Omental fat pad (tissue), 4 donors: ENCODE measurements around the gene BHLHE40. TPM values are rescaled to one million over a fixed set of nuclear protein-coding genes. Genes with fewer than 3 reads are reported as not detected.
A peak's percentile ranks its signal among the peaks of the same experiment; 100 is the strongest.

Source experiments
- ATAC-seq: fragments of 150-250 bp; one replicate; pipeline ENCODE4 v1.9.1; 2016; ENCODE audit warnings: mild to moderate bottlenecking, moderate library complexity; ENCODE audit not compliant: low FRiP score
- DNase-seq: peaks from one replicate; pipeline ENCODE4 v3.0.0-alpha.2; 2019; ENCODE audit warnings: low spot score
- total RNA-seq, 4 donors: library from RNA; depleted of rRNA; stranded (reverse); fragments of >200 nt; gene quantifications; one replicate each; pipeline ENCODE4 v1.1.0, GENCODE V29; 2016
- TF ChIP-seq, protein P1 (sequence below), 3 donors: fragments of 450-650 bp; IDR thresholded peaks; one replicate each; pipeline ENCODE4 v1.5.1; 2016 to 2017; ENCODE audit warnings: antibody characterized with exemption in 3 of 3, mild to moderate bottlenecking in 3 of 3, moderate library complexity in 2 of 3

The BHLHE40 gene
- 100 to 1,000 TPM in 1 of 4 donors, 10 to 100 TPM in 3; 16.3 to 101 (median 59.1) TPM for total RNA-seq

DNA sequence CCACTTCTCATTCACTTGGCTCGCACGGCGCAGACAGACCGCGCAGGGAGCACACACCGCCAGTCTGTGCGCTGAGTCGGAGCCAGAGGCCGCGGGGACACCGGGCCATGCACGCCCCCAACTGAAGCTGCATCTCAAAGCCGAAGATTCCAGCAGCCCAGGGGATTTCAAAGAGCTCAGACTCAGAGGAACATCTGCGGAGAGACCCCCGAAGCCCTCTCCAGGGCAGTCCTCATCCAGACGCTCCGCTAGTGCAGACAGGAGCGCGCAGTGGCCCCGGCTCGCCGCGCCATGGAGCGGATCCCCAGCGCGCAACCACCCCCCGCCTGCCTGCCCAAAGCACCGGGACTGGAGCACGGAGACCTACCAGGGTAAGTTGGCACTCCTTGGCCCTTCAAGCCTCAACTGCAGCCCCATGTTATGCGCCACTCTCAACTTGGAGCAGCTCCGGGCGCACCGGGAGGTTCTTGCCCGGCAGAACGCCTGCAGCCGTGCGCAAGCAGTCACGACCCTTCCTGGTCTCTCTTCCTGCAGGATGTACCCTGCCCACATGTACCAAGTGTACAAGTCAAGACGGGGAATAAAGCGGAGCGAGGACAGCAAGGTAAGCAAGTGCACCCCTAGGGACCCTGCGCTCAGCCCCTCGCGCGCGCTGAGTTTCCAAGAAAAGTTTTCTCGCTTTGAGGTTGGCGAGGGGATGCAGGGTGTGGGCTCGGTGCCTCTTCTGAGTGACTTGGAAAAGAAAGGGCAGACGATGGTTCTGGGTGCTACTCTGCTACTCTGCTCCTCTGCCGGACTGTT, at the start of gene BHLHE40:
Gene BHLHE40, plus strand, starts transcription at position 10 of the 801 bp plus-strand sequence. Its CDS starts 282 bp downstream, at position 292.
- DNase-seq (no peak), ATAC-seq (peak; percentile 16)
- TF ChIP-seq, protein P1, sequence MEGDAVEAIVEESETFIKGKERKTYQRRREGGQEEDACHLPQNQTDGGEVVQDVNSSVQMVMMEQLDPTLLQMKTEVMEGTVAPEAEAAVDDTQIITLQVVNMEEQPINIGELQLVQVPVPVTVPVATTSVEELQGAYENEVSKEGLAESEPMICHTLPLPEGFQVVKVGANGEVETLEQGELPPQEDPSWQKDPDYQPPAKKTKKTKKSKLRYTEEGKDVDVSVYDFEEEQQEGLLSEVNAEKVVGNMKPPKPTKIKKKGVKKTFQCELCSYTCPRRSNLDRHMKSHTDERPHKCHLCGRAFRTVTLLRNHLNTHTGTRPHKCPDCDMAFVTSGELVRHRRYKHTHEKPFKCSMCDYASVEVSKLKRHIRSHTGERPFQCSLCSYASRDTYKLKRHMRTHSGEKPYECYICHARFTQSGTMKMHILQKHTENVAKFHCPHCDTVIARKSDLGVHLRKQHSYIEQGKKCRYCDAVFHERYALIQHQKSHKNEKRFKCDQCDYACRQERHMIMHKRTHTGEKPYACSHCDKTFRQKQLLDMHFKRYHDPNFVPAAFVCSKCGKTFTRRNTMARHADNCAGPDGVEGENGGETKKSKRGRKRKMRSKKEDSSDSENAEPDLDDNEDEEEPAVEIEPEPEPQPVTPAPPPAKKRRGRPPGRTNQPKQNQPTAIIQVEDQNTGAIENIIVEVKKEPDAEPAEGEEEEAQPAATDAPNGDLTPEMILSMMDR (IDR thresholded peaks at IDR 0.05) = no peak

DNA sequence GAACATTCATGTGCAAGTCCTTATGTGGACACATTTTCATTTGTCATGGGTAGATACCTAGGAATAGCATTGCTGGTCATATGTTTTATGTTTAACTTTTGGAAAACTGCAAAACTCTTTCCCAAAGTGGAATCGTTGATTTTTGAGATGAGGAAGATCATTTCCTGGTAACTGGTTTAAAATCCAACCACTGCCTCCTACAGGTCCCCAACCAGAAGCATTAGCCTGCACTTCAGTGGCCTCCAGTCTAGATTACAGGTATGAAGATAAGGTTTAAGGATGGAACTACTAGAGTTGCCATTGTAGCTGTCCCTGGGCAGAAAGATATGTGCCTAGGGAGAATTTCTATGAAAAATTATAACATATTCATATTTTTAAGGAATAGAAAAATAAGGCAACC, 48.7 kb upstream of the BHLHE40 start:
- TF ChIP-seq, protein P1 (IDR thresholded peaks at IDR 0.05) = no peak
- DNase-seq (no peak), ATAC-seq (no peak)

DNA sequence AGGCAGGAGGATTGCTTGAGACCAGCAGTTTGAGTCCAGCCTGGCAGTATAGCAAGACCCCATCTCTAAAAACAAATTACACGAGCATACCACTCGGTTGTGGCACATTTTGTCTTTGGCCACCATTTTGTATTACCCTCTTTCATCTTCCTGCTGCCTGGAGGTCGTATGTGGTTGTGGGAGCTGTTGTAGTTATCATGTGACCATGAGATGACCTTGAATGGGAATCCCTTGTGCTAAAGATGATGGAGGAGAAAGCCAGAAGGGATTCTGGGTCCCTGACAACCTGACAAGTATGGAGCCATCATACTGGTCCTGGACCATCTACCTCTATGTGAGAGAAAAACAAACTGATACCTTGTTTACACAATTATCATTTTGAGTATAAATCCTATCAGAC, 45.2 kb upstream of the BHLHE40 start:
- no peak for ATAC-seq
- no peak for DNase-seq
- TF ChIP-seq, protein P1 (IDR thresholded peaks at IDR 0.05) = no peak

DNA sequence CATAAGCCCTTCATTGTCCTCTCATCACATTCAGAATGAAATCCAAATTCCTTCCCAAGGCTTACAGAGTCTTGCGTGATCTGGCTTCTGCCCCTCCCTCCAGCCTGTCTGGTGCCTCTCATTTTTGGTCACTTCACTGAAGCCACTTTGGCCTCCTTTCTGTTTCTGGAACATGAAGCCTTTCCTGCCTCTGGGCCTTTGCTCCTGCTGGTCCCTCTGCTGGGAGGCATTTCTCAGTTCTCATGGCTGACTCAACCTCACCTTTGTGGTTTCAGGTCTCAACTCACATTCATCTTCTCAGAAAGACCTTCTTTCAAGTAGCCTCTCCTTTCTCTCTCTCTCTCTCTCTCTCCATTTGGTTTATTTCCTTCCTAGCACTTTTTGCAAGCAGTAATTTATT, 43.9 kb upstream of the BHLHE40 start:
- TF ChIP-seq, protein P1 (IDR thresholded peaks at IDR 0.05) = no peak
- ATAC-seq = no peak
- DNase-seq = no peak

DNA sequence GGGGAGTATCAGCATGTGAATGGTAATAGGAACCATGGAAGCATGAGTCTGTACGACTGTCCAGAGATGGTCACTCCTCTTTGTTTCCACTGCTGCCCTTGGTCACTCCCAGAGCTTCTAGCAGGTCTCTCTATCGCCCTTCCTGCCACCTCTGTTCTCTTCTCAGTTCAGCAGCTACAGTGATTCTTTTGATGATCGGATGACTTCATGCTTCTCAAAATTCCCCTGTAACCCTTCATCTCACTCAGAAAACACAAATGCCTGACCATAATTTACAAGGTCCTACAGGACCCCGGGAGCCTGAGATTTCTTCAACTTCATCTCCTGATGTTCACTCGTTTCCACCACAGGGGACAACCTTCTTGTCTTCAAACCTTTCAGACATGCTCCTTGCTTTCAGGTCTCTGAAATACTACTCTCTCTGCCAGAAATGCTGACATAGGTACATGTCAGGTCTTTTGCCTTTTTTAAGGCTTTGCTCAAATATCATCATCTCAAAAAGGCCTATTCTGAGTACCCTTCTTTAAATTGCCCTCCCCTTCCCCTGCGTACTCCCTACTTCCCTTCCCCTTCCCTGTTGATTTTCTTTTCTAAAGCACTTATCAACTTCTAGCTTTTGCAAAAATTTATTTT, 42.1 kb upstream of the BHLHE40 start:
- TF ChIP-seq, protein P1 (IDR thresholded peaks at IDR 0.05) = no peak
- ATAC-seq (no peak), DNase-seq (no peak)

DNA sequence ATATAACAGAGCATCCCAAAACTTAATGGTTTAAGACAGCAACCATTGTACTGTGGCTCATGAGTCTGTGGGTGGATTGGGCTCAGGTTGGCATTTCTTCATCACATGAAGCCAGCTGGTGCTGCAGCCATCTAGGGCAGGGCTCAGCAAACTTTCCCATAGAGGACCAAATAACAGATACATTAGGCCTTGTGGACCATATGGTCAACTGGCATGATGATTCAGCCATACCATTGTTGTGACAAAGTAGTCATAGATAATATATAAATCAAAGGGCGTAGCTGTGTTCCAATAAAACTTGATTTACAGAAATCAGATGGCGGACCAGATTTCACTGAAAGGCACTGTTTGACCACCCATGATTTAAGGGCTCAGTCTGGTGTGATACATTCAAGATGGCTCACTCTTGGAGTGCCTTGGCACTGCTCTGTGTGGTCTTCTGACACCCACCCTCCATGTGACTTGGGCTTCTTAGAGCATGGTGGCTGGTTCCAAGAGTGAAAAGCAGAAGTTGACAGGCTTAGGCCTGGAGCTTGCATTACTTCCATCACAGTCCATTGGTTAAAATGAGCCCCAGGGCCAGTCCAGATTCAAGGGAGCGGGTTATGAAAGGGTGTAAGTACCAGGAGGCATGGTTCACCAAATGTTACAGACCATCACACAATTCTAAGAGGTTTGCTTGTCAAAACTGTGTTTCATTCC, 40.8 kb upstream of the BHLHE40 start:
- no peak for ATAC-seq
- TF ChIP-seq, protein P1 (IDR thresholded peaks at IDR 0.05) = no peak

More for the DNA sequence above, 40.8 kb upstream of the BHLHE40 start:
- DNase-seq = no peak
